Left lung (tissue), 10 donors: ENCODE results near the gene UNC13A. TPM values are rescaled to one million over a fixed set of nuclear protein-coding genes. Genes with fewer than 3 reads are reported as not detected.

Source experiments
- ATAC-seq: fragments of 200-7000 bp; cut with Tn5 transposase; one replicate; pipeline ENCODE4 v1.9.1; 2020; ENCODE audit warnings: moderate library complexity
- DNase-seq, 4 donors: peaks; one replicate each; pipeline ENCODE4 v3.0.0-alpha.2; 2013 to 2020
- H3K27ac ChIP-seq, 2 donors: fragments of 200-600 bp; sonication (generic) in 1 of 2; one replicate each; pipeline versions ENCODE4 v1.5.0 to v1.8.0; 2020 to 2021
- H3K27me3 ChIP-seq, 2 donors: fragments of 200-600 bp; sonication (generic) in 1 of 2; one replicate each; pipeline versions ENCODE4 v1.5.0 to v1.8.0; 2020 to 2021
- H3K36me3 ChIP-seq, 2 donors: fragments of 200-600 bp; sonication (generic) in 1 of 2; one replicate each; pipeline versions ENCODE4 v1.5.0 to v1.8.0; 2020 to 2021
- H3K4me1 ChIP-seq, 2 donors: fragments of 200-600 bp; one replicate each; pipeline ENCODE4 v1.8.0; 2021
- H3K4me3 ChIP-seq, 2 donors: fragments of 200-600 bp; sonication (generic) in 1 of 2; one replicate each; pipeline versions ENCODE4 v1.5.0 to v1.8.0; 2020 to 2021; ENCODE audit warnings: mild to moderate bottlenecking in 1 of 2
- H3K9me3 ChIP-seq, 2 donors: fragments of 200-600 bp; sonication (generic) in 1 of 2; one replicate each; pipeline versions ENCODE4 v1.5.0 to v1.8.0; 2020 to 2021
- CTCF ChIP-seq, 2 donors: fragments of 200-600 bp; sonication (generic) in 1 of 2; IDR thresholded peaks; one replicate each; pipeline versions ENCODE4 v1.5.0 to v1.8.0; 2021; ENCODE audit warnings: antibody characterized with exemption in 2 of 2
- intact Hi-C, 2 donors: fragments of 100-400 bp; cut with DNase I; formaldehyde crosslinking; loops; one replicate each; pipeline versions ENCODE4 v1.11.2 to v1.14.2; 2022
- polyA plus RNA-seq, 6 donors: library from polyadenylated mRNA; unstranded; fragments of 120-200 nt; gene quantifications; one replicate each; pipeline ENCODE4 v1.2.1, GENCODE V29; 2013; ENCODE audit not compliant: insufficient read length in 6 of 6
- total RNA-seq, 2 donors: library from RNA; stranded (reverse); fragmentation: NEBNext Ultra II Directional; extraction: Animal tissue kit (Norgen Biotek cat#: 25700); gene quantifications; one replicate each; pipeline ENCODE4 v1.2.1, GENCODE V29; 2021
- donor health status: DM: no; HTN: yes; CAD: no.
- donor health status: DM: no; HTN: no; CAD: no.

Gene UNC13A
- total and polyA plus RNA-seq, 8 donors: 0.15 to 0.98 (median 0.56) TPM

DNA sequence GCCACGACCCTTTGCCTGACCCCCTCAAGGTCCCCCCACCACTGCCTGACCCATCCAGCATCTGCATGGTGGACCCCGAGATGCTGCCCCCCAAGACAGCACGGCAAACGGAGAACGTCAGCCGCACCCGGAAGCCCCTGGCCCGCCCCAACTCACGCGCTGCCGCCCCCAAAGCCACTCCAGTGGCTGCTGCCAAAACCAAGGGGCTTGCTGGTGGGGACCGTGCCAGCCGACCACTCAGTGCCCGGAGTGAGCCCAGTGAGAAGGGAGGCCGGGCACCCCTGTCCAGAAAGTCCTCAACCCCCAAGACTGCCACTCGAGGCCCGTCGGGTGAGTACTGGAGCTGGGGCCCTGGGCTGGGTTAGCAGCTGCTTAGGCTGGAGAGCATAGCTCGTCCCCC, 39.7 kb upstream of the UNC13A start:
- H3K4me3 ChIP-seq: no peak overlapping the region
- peaks cover 0 to 46% of the 10 kb centered on the region in 2 donors for H3K4me1 ChIP-seq
- intact Hi-C loops: no loop called here
- DNase-seq: no peak
- no peaks in the 10 kb centered on the region for H3K9me3 ChIP-seq
- TF ChIP-seq CTCF (IDR thresholded peaks at IDR 0.05): no peak
- H3K27ac ChIP-seq: no peak overlapping the region
- ATAC-seq: no peak
- no peaks in the 10 kb centered on the region for H3K27me3 ChIP-seq
- peaks cover 0 to 100% of the 10 kb centered on the region in 2 donors for H3K36me3 ChIP-seq

DNA sequence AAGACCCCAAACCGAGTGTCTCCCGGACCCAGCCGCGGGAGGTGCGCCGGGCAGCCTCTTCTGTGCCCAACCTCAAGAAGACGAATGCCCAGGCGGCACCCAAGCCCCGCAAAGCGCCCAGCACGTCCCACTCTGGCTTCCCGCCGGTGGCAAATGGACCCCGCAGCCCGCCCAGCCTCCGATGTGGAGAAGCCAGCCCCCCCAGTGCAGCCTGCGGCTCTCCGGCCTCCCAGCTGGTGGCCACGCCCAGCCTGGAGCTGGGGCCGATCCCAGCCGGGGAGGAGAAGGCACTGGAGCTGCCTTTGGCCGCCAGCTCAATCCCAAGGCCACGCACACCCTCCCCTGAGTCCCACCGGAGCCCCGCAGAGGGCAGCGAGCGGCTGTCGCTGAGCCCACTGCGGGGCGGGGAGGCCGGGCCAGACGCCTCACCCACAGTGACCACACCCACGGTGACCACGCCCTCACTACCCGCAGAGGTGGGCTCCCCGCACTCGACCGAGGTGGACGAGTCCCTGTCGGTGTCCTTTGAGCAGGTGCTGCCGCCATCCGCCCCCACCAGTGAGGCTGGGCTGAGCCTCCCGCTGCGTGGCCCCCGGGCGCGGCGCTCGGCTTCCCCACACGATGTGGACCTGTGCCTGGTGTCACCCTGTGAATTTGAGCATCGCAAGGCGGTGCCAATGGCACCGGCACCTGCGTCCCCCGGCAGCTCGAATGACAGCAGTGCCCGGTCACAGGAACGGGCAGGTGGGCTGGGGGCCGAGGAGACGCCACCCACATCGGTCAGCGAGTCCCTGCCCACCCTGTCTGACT, 39.0 kb upstream of the UNC13A start:
- Histone ChIP-seq H3K4me1 (peaks cover under 1 to 49% of the 10 kb centered on the region in 2 donors), H3K9me3 (no peaks in the 10 kb centered on the region), H3K36me3 (peaks cover 0 to 97% of the 10 kb centered on the region in 2 donors), H3K4me3 (no peak overlapping the region), H3K27me3 (no peaks in the 10 kb centered on the region), H3K27ac (no peak overlapping the region)
- DNase-seq (no peak), ATAC-seq (no peak)
- intact Hi-C loops: no loop called here
- no peak for TF ChIP-seq CTCF (IDR thresholded peaks at IDR 0.05)

DNA sequence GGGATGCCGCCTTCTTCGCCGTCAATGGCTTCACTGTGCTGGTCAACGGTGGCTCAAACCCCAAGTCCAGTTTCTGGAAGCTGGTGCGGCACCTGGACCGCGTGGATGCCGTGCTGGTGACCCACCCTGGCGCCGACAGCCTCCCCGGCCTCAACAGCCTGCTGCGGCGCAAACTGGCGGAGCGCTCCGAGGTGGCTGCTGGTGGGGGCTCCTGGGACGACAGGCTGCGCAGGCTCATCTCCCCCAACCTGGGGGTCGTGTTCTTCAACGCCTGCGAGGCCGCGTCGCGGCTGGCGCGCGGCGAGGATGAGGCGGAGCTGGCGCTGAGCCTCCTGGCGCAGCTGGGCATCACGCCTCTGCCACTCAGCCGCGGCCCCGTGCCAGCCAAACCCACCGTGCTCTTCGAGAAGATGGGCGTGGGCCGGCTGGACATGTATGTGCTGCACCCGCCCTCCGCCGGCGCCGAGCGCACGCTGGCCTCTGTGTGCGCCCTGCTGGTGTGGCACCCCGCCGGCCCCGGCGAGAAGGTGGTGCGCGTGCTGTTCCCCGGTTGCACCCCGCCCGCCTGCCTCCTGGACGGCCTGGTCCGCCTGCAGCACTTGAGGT, 38.1 kb upstream of the UNC13A start:
- Histone ChIP-seq H3K27me3 (no peaks in the 10 kb centered on the region), H3K4me3 (no peak overlapping the region), H3K36me3 (peaks cover 0 to 92% of the 10 kb centered on the region in 2 donors), H3K4me1 (peaks cover 6 to 51% of the 10 kb centered on the region in 2 donors), H3K27ac (no peak overlapping the region), H3K9me3 (no peaks in the 10 kb centered on the region)
- ATAC-seq (no peak), DNase-seq (no peak)
- intact Hi-C loops: no loop called here
- TF ChIP-seq CTCF (IDR thresholded peaks at IDR 0.05): no peak

GRCh38 chr19:17725422-17726078, 37.4 kb upstream of the UNC13A start:
- H3K36me3 ChIP-seq: peaks cover 0 to 85% of the 10 kb centered on the region in 2 donors
- no peaks in the 10 kb centered on the region for H3K9me3 ChIP-seq
- ATAC-seq (no peak), DNase-seq (no peak)
- H3K4me1 ChIP-seq: peaks cover 11 to 52% of the 10 kb centered on the region in 2 donors
- no peak for TF ChIP-seq CTCF (IDR thresholded peaks at IDR 0.05)
- intact Hi-C loops: no loop called here
- no peak overlapping the region for H3K4me3 ChIP-seq
- no peak overlapping the region for H3K27ac ChIP-seq
- H3K27me3 ChIP-seq: no peaks in the 10 kb centered on the region

DNA sequence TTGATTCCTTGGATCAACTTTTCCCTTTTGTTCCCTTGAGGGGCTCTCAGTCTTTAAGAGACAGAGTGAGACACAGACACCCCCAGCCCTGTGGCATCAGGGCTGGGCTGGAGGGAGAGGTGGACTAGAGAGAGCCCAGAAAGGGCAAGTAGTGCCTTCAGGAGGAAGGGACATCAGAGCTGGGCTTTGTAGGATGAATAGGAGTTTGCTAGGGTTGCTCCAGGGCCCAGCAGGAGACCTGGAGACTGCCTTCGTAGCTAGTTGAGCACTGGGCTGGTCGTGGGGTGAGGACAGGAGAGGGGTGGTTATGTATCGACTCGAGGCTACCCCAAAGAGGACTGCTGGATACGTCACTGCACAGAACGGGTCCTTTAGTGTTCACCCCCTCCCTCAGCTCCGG, 36.5 kb upstream of the UNC13A start:
- DNase-seq (no peak), ATAC-seq (no peak)
- Histone ChIP-seq H3K27me3 (no peaks in the 10 kb centered on the region), H3K4me3 (no peak overlapping the region), H3K36me3 (peaks cover 0 to 76% of the 10 kb centered on the region in 2 donors), H3K27ac (no peak overlapping the region), H3K9me3 (no peaks in the 10 kb centered on the region), H3K4me1 (peaks cover 16 to 52% of the 10 kb centered on the region in 2 donors)
- intact Hi-C loops: no loop called here
- no peak for TF ChIP-seq CTCF (IDR thresholded peaks at IDR 0.05)
